Effector memory CD8-positive, alpha-beta T cell (primary cell): ENCODE data around the gene SPTBN4.
"Not testable (repeated sequence)": the region's sequence is repeated elsewhere in the genome, so short reads cannot be mapped to it uniquely, and the experiment has no call there.

ENCODE experiments used
- ATAC-seq: fragments of 150-1000 bp; cut with Tn5 transposase; replicated peaks from 2 replicates; pipeline ENCODE4 v1.10.0; 2021; ENCODE audit warnings: mild to moderate bottlenecking, moderate library complexity
- DNase-seq, 3 experiments: peaks; one replicate each; pipeline ENCODE4 v3.0.0; 2021
- H3K27ac Mint-ChIP-seq, 2 donors: one replicate each; pipeline ENCODE4 v1.8.0; 2022; ENCODE audit warnings: mild to moderate bottlenecking in 2 of 2, mixed read lengths in 2 of 2, moderate library complexity in 2 of 2
- H3K27me3 Mint-ChIP-seq, 2 donors: one replicate each; pipeline ENCODE4 v1.8.0; 2022; ENCODE audit warnings: mixed read lengths in 2 of 2
- H3K36me3 Mint-ChIP-seq: one replicate; pipeline ENCODE4 v1.8.0; 2022; ENCODE audit warnings: mild to moderate bottlenecking, moderate library complexity, mixed read lengths; ENCODE audit not compliant: insufficient read depth
- H3K4me1 Mint-ChIP-seq, 2 donors: one replicate each; pipeline ENCODE4 v1.8.0; 2022; ENCODE audit warnings: low read depth in 2 of 2, mixed read lengths in 2 of 2
- H3K4me3 Mint-ChIP-seq, 2 donors: one replicate each; pipeline ENCODE4 v1.8.0; 2022; ENCODE audit warnings: mild to moderate bottlenecking in 2 of 2, mixed read lengths in 2 of 2, moderate library complexity in 2 of 2
- H3K9me3 Mint-ChIP-seq, 2 donors: one replicate each; pipeline ENCODE4 v1.8.0; 2022; ENCODE audit warnings: mixed read lengths in 2 of 2

Gene SPTBN4

DNA sequence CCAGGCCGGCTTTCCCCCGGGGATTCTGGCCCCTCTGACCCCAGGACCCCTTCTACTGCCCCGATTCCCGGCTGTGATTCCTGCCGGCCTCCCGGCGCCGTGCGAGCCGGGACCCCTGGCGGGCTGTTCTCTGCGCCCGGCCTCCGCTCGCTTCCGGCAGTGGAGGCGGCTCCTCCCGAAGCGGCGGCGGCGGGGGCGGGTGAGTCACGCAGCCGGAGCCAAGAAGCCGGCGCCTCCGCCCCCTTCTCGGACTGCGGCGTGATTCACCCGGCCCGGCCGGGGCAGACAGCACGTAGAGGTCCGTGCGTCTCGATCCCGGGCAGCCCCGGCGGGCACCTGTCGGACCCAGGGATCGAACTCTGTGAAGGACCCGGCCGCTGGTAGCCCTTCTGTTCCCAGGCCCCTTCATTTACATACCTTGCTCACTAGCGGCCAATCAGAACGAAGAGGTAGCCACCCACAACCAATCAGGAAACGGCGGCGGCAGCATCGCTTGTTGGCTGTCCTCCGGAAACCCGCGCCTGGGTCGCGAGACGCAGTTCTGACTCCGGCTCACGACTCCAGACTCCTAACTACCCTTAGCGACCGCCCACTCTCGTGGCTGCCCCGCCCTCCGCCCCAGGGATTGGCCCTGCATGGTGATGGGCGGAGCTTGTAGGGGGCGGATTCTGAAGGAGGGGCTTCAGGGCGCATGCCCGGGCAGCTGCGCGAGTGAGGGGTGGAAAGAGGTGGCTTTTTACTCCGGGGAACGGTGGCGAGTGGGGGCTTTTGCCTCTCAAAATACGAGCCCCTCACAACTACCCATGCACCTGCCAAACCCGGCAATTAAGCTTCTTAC is 41.1 kb upstream of the SPTBN4 start, which contains the start of gene SERTAD1:
TSS of gene SERTAD1 (minus strand) at position 543 of the 838 bp plus-strand sequence. CDS start 2,446 bp downstream, outside the sequence.
- Mint-ChIP-seq H3K4me1 (peaks cover 11 to 13% of the 10 kb centered on the region in 2 donors), H3K9me3 (no peaks in the 10 kb centered on the region), H3K27me3 (no peaks in the 10 kb centered on the region), H3K4me3 (peak within 1 kb of the TSS; percentile 98 to 99), H3K27ac (peak within 1 kb of the TSS; percentile 95 to 97), H3K36me3 (peaks cover 46% of the 10 kb centered on the region)
- peak; percentile 100 for DNase-seq
- ATAC-seq: peak; percentile 86

DNA sequence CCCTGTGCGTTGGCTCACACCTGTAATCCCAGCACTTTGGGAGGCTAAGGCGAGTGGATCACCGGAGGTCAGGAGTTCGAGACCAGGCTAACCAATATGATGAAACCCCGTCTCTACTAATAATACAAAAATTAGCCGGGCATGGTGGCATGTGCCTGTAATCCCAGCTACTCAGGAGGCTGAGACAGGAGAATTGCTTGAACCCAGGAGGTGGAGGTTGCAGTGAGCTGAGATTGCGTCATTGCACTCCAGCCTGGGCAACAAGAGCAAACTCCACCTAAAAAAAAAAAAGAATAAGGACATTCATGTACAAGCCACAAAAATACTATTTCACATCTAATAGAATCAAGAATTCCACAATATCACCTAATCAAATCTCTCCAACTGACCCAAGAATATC is 38.6 kb upstream of the SPTBN4 start:
- H3K36me3 Mint-ChIP-seq: peaks cover 24% of the 10 kb centered on the region
- H3K27ac Mint-ChIP-seq, ATAC-seq, H3K9me3 Mint-ChIP-seq, H3K27me3 Mint-ChIP-seq, DNase-seq, H3K4me3 Mint-ChIP-seq: not testable (repeated sequence)
- H3K4me1 Mint-ChIP-seq: peaks cover 12 to 13% of the 10 kb centered on the region in 2 donors

DNA sequence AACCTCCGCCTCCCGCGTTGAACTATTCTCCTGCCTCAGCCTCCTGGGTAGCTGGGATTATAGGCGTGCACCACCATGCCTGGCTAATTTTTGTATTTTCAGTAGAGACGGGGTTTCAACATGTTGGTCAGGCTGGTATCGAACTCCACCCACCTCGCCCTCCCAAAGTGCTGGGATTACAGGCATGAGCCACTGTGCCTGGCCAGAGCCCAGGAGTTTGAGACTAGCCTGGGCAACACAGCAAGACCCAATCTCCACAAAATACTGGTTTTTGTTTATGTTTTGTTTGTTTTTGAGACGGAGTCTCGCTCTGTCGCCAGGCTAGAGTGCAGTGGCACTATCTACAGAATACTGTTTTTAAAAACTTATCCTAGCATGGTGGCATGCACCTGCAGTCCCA is 36.6 kb upstream of the SPTBN4 start:
- H3K4me3 Mint-ChIP-seq, H3K9me3 Mint-ChIP-seq, H3K27me3 Mint-ChIP-seq, H3K27ac Mint-ChIP-seq, ATAC-seq, DNase-seq: not testable (repeated sequence)
- Mint-ChIP-seq H3K4me1 (peaks cover 8 to 10% of the 10 kb centered on the region in 2 donors), H3K36me3 (peaks cover 12% of the 10 kb centered on the region)

GRCh38 chr19:40431698-40432097 is 35.1 kb upstream of the SPTBN4 start:
- Mint-ChIP-seq H3K36me3 (peaks cover 3% of the 10 kb centered on the region), H3K27ac (no peak overlapping the region), H3K4me3 (no peak overlapping the region), H3K4me1 (peaks cover 6 to 8% of the 10 kb centered on the region in 2 donors), H3K27me3 (no peaks in the 10 kb centered on the region), H3K9me3 (no peaks in the 10 kb centered on the region)
- ATAC-seq (no peak), DNase-seq (no peak)

DNA sequence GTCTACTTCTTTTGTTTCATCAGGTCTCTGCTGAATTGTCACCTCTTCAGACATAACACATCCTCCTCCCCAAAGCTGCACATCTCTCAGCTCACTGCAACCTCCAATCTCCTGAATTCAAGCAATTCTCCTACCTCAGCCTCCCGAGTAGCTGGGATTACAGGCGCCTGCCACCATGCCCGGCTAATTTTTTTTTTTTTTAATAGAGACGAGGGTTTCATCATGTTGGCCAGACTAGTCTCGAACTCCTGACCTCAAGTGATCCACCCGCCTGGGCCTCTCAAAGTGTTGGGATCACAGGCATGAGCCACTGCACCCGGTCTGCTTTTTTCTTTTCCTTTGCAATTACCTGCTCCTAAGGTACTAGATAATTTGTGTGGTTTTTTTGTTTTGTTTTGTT is 34.0 kb upstream of the SPTBN4 start:
- H3K4me3 Mint-ChIP-seq: peak overlapping the region; percentile 74 to 90
- H3K4me1 Mint-ChIP-seq, H3K27me3 Mint-ChIP-seq, ATAC-seq, H3K36me3 Mint-ChIP-seq, H3K9me3 Mint-ChIP-seq, DNase-seq: not testable (repeated sequence)
- peak overlapping the region in 1 of 2 donors; percentile 57 for H3K27ac Mint-ChIP-seq

- H3K4me3 Mint-ChIP-seq: peak overlapping the region; percentile 74 to 90
- ATAC-seq: peak; percentile 92
- peak; percentile 19 to 33 (median 31) for DNase-seq
- H3K27ac Mint-ChIP-seq: peak overlapping the region; percentile 57 to 89
- no peaks in the 10 kb centered on the region for H3K9me3 Mint-ChIP-seq
- H3K27me3 Mint-ChIP-seq: no peaks in the 10 kb centered on the region
- H3K4me1 Mint-ChIP-seq: peaks cover 6 to 12% of the 10 kb centered on the region in 2 donors
- peaks cover 7% of the 10 kb centered on the region for H3K36me3 Mint-ChIP-seq
Observed at GRCh38 chr19:40433391-40434216, 33.2 kb upstream of the SPTBN4 start.

GRCh38 chr19:40438284-40438683 is 28.5 kb upstream of the SPTBN4 start:
- ATAC-seq (no peak), DNase-seq (no peak)
- H3K4me1 Mint-ChIP-seq: peaks cover 12 to 19% of the 10 kb centered on the region in 2 donors
- H3K27ac Mint-ChIP-seq: no peak overlapping the region
- no peak overlapping the region for H3K4me3 Mint-ChIP-seq
- no peaks in the 10 kb centered on the region for H3K9me3 Mint-ChIP-seq
- H3K27me3 Mint-ChIP-seq: no peaks in the 10 kb centered on the region
- H3K36me3 Mint-ChIP-seq: peaks cover 31% of the 10 kb centered on the region

DNA sequence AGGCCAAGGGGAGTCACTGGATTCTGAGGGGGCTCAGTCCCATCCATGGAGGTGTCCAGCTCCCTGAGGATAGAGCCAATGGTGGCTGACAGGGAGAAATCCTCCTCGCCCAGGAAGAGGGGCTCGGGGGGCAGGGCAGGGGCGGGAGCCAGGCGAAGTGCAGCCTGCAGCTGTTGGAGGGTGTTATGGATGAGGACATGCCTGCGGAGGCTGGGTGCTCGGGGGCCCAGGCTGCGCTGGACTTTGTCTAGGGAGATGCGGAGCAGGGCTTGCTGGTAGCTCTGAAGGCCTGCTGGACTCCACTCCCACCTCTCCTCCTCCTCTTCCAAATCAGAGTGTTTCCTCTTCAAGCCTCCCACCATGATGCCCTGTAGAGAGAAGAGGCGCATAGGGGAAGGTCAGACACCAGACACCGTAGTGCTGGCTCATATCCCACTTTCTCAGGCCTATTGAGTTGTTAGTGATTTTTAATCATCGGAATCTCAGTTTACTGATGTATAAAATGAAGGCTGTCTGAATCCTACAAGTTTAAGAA is 25.0 kb upstream of the SPTBN4 start:
- Mint-ChIP-seq H3K36me3 (peaks cover 43% of the 10 kb centered on the region), H3K4me1 (peaks cover 13 to 28% of the 10 kb centered on the region in 2 donors), H3K27me3 (no peaks in the 10 kb centered on the region), H3K9me3 (no peaks in the 10 kb centered on the region), H3K4me3 (peak overlapping the region; percentile 94 to 98), H3K27ac (peak overlapping the region; percentile 80 to 96)
- DNase-seq (no peak), ATAC-seq (no peak)

GRCh38 chr19:40442328-40443130 is 24.3 kb upstream of the SPTBN4 start:
- H3K27me3 Mint-ChIP-seq: no peaks in the 10 kb centered on the region
- peak overlapping the region; percentile 93 to 96 for H3K27ac Mint-ChIP-seq
- H3K4me3 Mint-ChIP-seq: peak overlapping the region; percentile 94 to 98
- H3K9me3 Mint-ChIP-seq: no peaks in the 10 kb centered on the region
- DNase-seq (no peak), ATAC-seq (no peak)
- H3K4me1 Mint-ChIP-seq: peaks cover 13 to 28% of the 10 kb centered on the region in 2 donors
- peaks cover 43% of the 10 kb centered on the region for H3K36me3 Mint-ChIP-seq

DNA sequence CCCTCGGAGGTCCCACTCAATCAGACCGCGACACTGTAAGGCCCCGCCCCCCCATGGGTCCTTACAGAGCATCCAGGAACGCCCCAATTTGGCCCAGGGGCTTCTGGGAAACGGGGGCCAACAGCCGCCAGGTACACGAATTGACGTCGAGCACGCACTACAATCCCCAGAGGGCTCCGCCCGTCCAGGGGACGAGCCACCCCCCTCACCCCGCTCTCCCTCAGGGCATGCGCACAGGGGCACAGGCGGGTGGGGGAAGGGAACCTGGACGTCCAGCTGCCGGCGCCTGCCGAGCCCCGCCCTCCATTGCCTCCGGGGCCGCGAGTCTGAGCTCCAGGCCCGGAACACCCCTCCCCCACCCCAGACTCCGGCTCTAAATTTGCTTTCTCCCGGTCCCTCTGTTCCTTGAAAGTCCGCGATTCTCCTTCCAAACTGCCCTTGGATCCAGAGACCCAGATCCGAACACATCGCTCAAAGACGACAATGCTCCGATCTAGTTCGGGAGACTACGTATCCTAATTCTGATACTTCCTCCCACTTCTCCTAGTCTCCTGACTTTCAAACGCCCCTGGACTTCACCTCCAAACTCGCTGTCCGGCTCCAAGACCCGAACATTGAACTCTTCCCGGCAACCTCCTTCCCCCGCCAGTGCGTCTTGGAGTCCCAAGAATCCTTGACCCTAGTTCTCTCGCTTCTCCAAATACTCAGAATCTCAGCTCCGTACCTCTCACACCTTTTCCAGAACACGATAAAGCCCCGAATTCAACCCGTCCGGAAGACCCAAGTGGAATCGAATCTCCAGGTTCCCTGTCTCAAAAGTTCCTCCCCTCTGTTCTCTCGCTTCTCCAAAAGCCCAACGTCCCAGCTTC is 23.4 kb upstream of the SPTBN4 start:
- DNase-seq: peak; percentile 96 to 99 (median 97)
- Mint-ChIP-seq H3K4me3 (peak overlapping the region; percentile 94 to 98), H3K9me3 (no peaks in the 10 kb centered on the region), H3K4me1 (peaks cover 13 to 25% of the 10 kb centered on the region in 2 donors), H3K27ac (peak overlapping the region; percentile 93 to 96), H3K36me3 (peaks cover 39% of the 10 kb centered on the region), H3K27me3 (no peaks in the 10 kb centered on the region)
- ATAC-seq: peak; percentile 78

GRCh38 chr19:40444000-40444824 is 22.6 kb upstream of the SPTBN4 start, which contains the start of gene SERTAD3:
Gene SERTAD3, minus strand, starts transcription at chr19:40444335. Its CDS starts 2,255 bp downstream, at chr19:40442080.
- peak within 1 kb of the TSS; percentile 93 to 96 for H3K27ac Mint-ChIP-seq
- ATAC-seq (peak; percentile 69), DNase-seq (peak; percentile 96 to 97 (median 96))
- peak within 1 kb of the TSS; percentile 94 to 98 for H3K4me3 Mint-ChIP-seq
- H3K27me3 Mint-ChIP-seq: no peaks in the 10 kb centered on the region
- peaks cover 39% of the 10 kb centered on the region for H3K36me3 Mint-ChIP-seq
- H3K4me1 Mint-ChIP-seq: peaks cover 13 to 25% of the 10 kb centered on the region in 2 donors
- no peaks in the 10 kb centered on the region for H3K9me3 Mint-ChIP-seq
